ENCODE measurements around the gene SLC2A6.

Gene SLC2A6

GRCh38 chr9:133484671-133485437 lies 6.0 kb upstream of the SLC2A6 start:
- H2AFZ ChIP-seq (ENCODE audit: low read length), result no peak overlapping the region
- H3K9ac ChIP-seq (ENCODE audit: low read depth, low read length, poor library complexity, severe bottlenecking), result no peak overlapping the region
- H3K27me3 ChIP-seq (ENCODE audit: insufficient read depth, low read length, poor library complexity, severe bottlenecking), result no peaks in the 10 kb centered on the region
- peaks cover 6% of the 10 kb centered on the region; the same call in 1 of the 2 replicates for H3F3A ChIP-seq (ENCODE audit: low read depth)
- H3K4me1 ChIP-seq (ENCODE audit: insufficient read depth, low read length, poor library complexity, severe bottlenecking), result peaks cover 16% of the 10 kb centered on the region
- no peak overlapping the region for H3K4me2 ChIP-seq (ENCODE audit: low read depth, low read length, poor library complexity, severe bottlenecking)
- no peaks in the 10 kb centered on the region for H3K36me3 ChIP-seq (ENCODE audit: insufficient read depth, low read length)
- H3K9me2 ChIP-seq (replicated peaks; ENCODE audit: low read depth, low read length), result no peaks in the 10 kb centered on the region
- no peaks in the 10 kb centered on the region for H4K20me1 ChIP-seq (ENCODE audit: insufficient read depth, low read length, poor library complexity, severe bottlenecking)
- no peaks in the 10 kb centered on the region for H3K9me3 ChIP-seq (ENCODE audit: insufficient read depth, low read depth, low read length)
- TF ChIP-seq CTCF (conservative IDR thresholded peaks at IDR 0.05; ENCODE audit: low read length) (no peak), EZH2phosphoT487 (IDR thresholded peaks at IDR 0.05; ENCODE audit: borderline replicate concordance) (no peak)
- H3K4me3 ChIP-seq (ENCODE audit: low read length, poor library complexity, severe bottlenecking), result no peak overlapping the region
- H3K79me2 ChIP-seq (ENCODE audit: insufficient read depth, low read length), result no peaks in the 10 kb centered on the region

DNA sequence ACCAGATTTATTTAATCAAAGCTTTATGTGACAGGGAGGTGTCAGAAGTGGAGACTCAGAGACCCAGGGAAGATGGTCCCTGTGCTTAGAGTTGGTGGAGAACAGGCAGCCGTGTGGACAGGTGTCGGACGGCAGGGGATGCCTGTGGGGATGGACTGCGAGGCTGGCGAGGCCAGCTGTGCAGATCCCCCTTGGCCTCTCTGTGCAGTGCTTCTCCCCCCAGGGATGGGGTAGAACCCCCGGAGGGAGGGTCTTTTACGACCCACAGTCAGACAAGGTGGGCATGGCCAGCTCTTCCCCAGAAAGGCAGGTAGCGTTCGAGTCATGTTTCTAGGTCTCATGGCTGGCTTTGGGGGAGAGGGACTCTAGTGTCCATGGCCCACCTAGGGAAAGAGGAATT lies 4.7 kb upstream of the SLC2A6 start:
- no peak overlapping the region for H3K4me2 ChIP-seq (ENCODE audit: low read depth, low read length, poor library complexity, severe bottlenecking)
- H3K79me2 ChIP-seq (ENCODE audit: insufficient read depth, low read length), result peaks cover 3% of the 10 kb centered on the region
- H3K9ac ChIP-seq (ENCODE audit: low read depth, low read length, poor library complexity, severe bottlenecking), result no peak overlapping the region
- TF ChIP-seq EZH2phosphoT487 (IDR thresholded peaks at IDR 0.05; ENCODE audit: borderline replicate concordance), result no peak
- TF ChIP-seq CTCF (conservative IDR thresholded peaks at IDR 0.05; ENCODE audit: low read length), result no peak
- H4K20me1 ChIP-seq (ENCODE audit: insufficient read depth, low read length, poor library complexity, severe bottlenecking), result no peaks in the 10 kb centered on the region
- H3K9me3 ChIP-seq (ENCODE audit: insufficient read depth, low read depth, low read length), result no peaks in the 10 kb centered on the region
- no peak overlapping the region for H3K4me3 ChIP-seq (ENCODE audit: low read length, poor library complexity, severe bottlenecking)
- no peaks in the 10 kb centered on the region for H3K9me2 ChIP-seq (replicated peaks; ENCODE audit: low read depth, low read length)
- H3F3A ChIP-seq (ENCODE audit: low read depth), result peaks cover 6% of the 10 kb centered on the region; the same call in 1 of the 2 replicates
- H3K4me1 ChIP-seq (ENCODE audit: insufficient read depth, low read length, poor library complexity, severe bottlenecking), result peaks cover 24% of the 10 kb centered on the region
- no peaks in the 10 kb centered on the region for H3K27me3 ChIP-seq (ENCODE audit: insufficient read depth, low read length, poor library complexity, severe bottlenecking)
- H2AFZ ChIP-seq (ENCODE audit: low read length), result no peak overlapping the region
- H3K36me3 ChIP-seq (ENCODE audit: insufficient read depth, low read length), result no peaks in the 10 kb centered on the region

- peak overlapping the region; percentile 86 for H3K9ac ChIP-seq (ENCODE audit: low read depth, low read length, poor library complexity, severe bottlenecking)
- H3K36me3 ChIP-seq (ENCODE audit: insufficient read depth, low read length), result no peaks in the 10 kb centered on the region
- peak overlapping the region; percentile 97 for H3K4me2 ChIP-seq (ENCODE audit: low read depth, low read length, poor library complexity, severe bottlenecking)
- H3K9me3 ChIP-seq (ENCODE audit: insufficient read depth, low read depth, low read length), result no peaks in the 10 kb centered on the region
- H3K4me3 ChIP-seq (ENCODE audit: low read length, poor library complexity, severe bottlenecking), result peak overlapping the region; percentile 81
- H3K27me3 ChIP-seq (ENCODE audit: insufficient read depth, low read length, poor library complexity, severe bottlenecking), result no peaks in the 10 kb centered on the region
- H2AFZ ChIP-seq (ENCODE audit: low read length), result no peak overlapping the region
- no peaks in the 10 kb centered on the region for H4K20me1 ChIP-seq (ENCODE audit: insufficient read depth, low read length, poor library complexity, severe bottlenecking)
- H3F3A ChIP-seq (ENCODE audit: low read depth), result peaks cover 17% of the 10 kb centered on the region
- H3K4me1 ChIP-seq (ENCODE audit: insufficient read depth, low read length, poor library complexity, severe bottlenecking), result peaks cover 64% of the 10 kb centered on the region
- TF ChIP-seq CTCF (conservative IDR thresholded peaks at IDR 0.05; ENCODE audit: low read length) (no peak), EZH2phosphoT487 (IDR thresholded peaks at IDR 0.05; ENCODE audit: borderline replicate concordance) (no peak)
- H3K79me2 ChIP-seq (ENCODE audit: insufficient read depth, low read length), result peaks cover 33% of the 10 kb centered on the region
- H3K9me2 ChIP-seq (replicated peaks; ENCODE audit: low read depth, low read length), result no peaks in the 10 kb centered on the region
Measured at GRCh38 chr9:133477992-133478850, 678 bp downstream of the SLC2A6 start.
